ENCODE data around the gene ZNF564.
A peak's percentile ranks its signal among the peaks of the same experiment; 100 is the strongest.

The ZNF564 gene

GRCh38 chr19:12564016-12564664, 12.9 kb upstream of the ZNF564 start:
- TF ChIP-seq Cebpa-rat (IDR thresholded peaks at IDR 0.05), result no peak
- Histone ChIP-seq H3K4me2 (peak overlapping the region in 2 of 11 experiments; percentile 16 to 21; a peak in 1 of 22 replicates), H4K20me1 (no peaks in the 10 kb centered on the region), H3K9ac (no peak overlapping the region), H3K9me3 (replicated peaks in 1 of 11) (no peaks in the 10 kb centered on the region), H3K27ac (no peak overlapping the region), H3K27me3 (no peaks in the 10 kb centered on the region), H3K4me3 (no peak overlapping the region), H3K36me3 (no peaks in the 10 kb centered on the region), H3K4me1 (peaks cover 0 to 8% (median 0%) of the 10 kb centered on the region in 10 experiments; a peak in 5 of 20 replicates)

GRCh38 chr19:12555456-12555930, 4.2 kb upstream of the ZNF564 start:
- TF ChIP-seq Cebpa-rat (IDR thresholded peaks at IDR 0.05), result no peak

GRCh38 chr19:12546903-12547302, 4.4 kb downstream of the ZNF564 start:
- TF ChIP-seq Cebpa-rat (IDR thresholded peaks at IDR 0.05), result no peak
- Histone ChIP-seq H3K27me3 (no peaks in the 10 kb centered on the region), H3K4me2 (no peak overlapping the region), H3K9me3 (replicated peaks in 1 of 11) (peaks cover 67 to 79% (median 76%) of the 10 kb centered on the region in 11 experiments), H3K27ac (no peak overlapping the region), H4K20me1 (peaks cover 2 to 60% (median 16%) of the 10 kb centered on the region in 11 experiments; a peak in 13 of 22 replicates), H3K4me1 (peaks cover 14 to 28% (median 19%) of the 10 kb centered on the region in 10 experiments; a peak in 19 of 20 replicates), H3K9ac (no peak overlapping the region), H3K36me3 (peaks cover 71 to 80% (median 77%) of the 10 kb centered on the region in 11 experiments), H3K4me3 (no peak overlapping the region)

More at GRCh38 chr19:12555456-12555930, 4.2 kb upstream of the ZNF564 start:
- H3K4me3 ChIP-seq, result no peak overlapping the region
- no peak overlapping the region for H3K9ac ChIP-seq
- peaks cover 9 to 14% (median 12%) of the 10 kb centered on the region in 10 experiments for H3K4me1 ChIP-seq
- H3K36me3 ChIP-seq, result no peaks in the 10 kb centered on the region
- H3K27me3 ChIP-seq, result no peaks in the 10 kb centered on the region
- H3K4me2 ChIP-seq, result no peak overlapping the region
- peaks cover 0 to 5% (median 1%) of the 10 kb centered on the region in 11 experiments; a peak in 3 of 22 replicates for H4K20me1 ChIP-seq
- no peak overlapping the region for H3K27ac ChIP-seq
- peaks cover 0 to 6% (median 0%) of the 10 kb centered on the region in 11 experiments; a peak in 7 of 22 replicates for H3K9me3 ChIP-seq (replicated peaks in 1 of 11)

GRCh38 chr19:12546068-12546467, 5.2 kb downstream of the ZNF564 start:
- Histone ChIP-seq H3K4me3 (no peak overlapping the region), H3K36me3 (peaks cover 80 to 88% (median 86%) of the 10 kb centered on the region in 11 experiments), H4K20me1 (peaks cover 2 to 60% (median 16%) of the 10 kb centered on the region in 11 experiments; a peak in 13 of 22 replicates), H3K27me3 (no peaks in the 10 kb centered on the region), H3K4me1 (peaks cover 14 to 28% (median 18%) of the 10 kb centered on the region in 10 experiments; a peak in 19 of 20 replicates), H3K9me3 (replicated peaks in 1 of 11) (peaks cover 75 to 88% (median 84%) of the 10 kb centered on the region in 11 experiments), H3K4me2 (no peak overlapping the region), H3K9ac (no peak overlapping the region), H3K27ac (no peak overlapping the region)
- no peak for TF ChIP-seq Cebpa-rat (IDR thresholded peaks at IDR 0.05)

GRCh38 chr19:12545267-12545666, 6.0 kb downstream of the ZNF564 start:
- Histone ChIP-seq H3K36me3 (peaks cover 88 to 96% (median 94%) of the 10 kb centered on the region in 11 experiments), H3K4me1 (peaks cover 12 to 26% (median 15%) of the 10 kb centered on the region in 10 experiments; a peak in 19 of 20 replicates), H3K4me3 (no peak overlapping the region), H3K4me2 (no peak overlapping the region), H4K20me1 (peaks cover 2 to 55% (median 16%) of the 10 kb centered on the region in 11 experiments; a peak in 13 of 22 replicates), H3K9ac (no peak overlapping the region), H3K9me3 (replicated peaks in 1 of 11) (peaks cover 83 to 96% (median 92%) of the 10 kb centered on the region in 11 experiments), H3K27me3 (no peaks in the 10 kb centered on the region), H3K27ac (no peak overlapping the region)
- no peak for TF ChIP-seq Cebpa-rat (IDR thresholded peaks at IDR 0.05)

- Histone ChIP-seq H3K9me3 (replicated peaks in 1 of 11) (peaks cover 91 to 100% (median 99%) of the 10 kb centered on the region in 11 experiments), H3K36me3 (peaks cover 93 to 99% (median 98%) of the 10 kb centered on the region in 11 experiments), H3K9ac (no peak overlapping the region), H3K27me3 (no peaks in the 10 kb centered on the region), H3K27ac (no peak overlapping the region), H3K4me2 (peak overlapping the region in 3 of 11 experiments; percentile 7 to 12 (median 8); a peak in 5 of 22 replicates), H4K20me1 (peaks cover 0 to 47% (median 12%) of the 10 kb centered on the region in 11 experiments; a peak in 12 of 22 replicates), H3K4me3 (no peak overlapping the region), H3K4me1 (peaks cover 3 to 18% (median 7%) of the 10 kb centered on the region in 10 experiments; a peak in 19 of 20 replicates)
- TF ChIP-seq Cebpa-rat (IDR thresholded peaks at IDR 0.05), result no peak
Measured at GRCh38 chr19:12544401-12544876, 6.8 kb downstream of the ZNF564 start.

GRCh38 chr19:12543855-12544254, 7.4 kb downstream of the ZNF564 start:
- H3K27me3 ChIP-seq, result no peaks in the 10 kb centered on the region
- peaks cover 91 to 100% (median 100%) of the 10 kb centered on the region in 11 experiments for H3K9me3 ChIP-seq (replicated peaks in 1 of 11)
- peak overlapping the region in 2 of 11 experiments; percentile 7 to 8; a peak in 4 of 22 replicates for H3K4me2 ChIP-seq
- H4K20me1 ChIP-seq, result peaks cover 0 to 41% (median 10%) of the 10 kb centered on the region in 11 experiments; a peak in 11 of 22 replicates
- H3K27ac ChIP-seq, result no peak overlapping the region
- TF ChIP-seq Cebpa-rat (IDR thresholded peaks at IDR 0.05), result no peak
- H3K9ac ChIP-seq, result no peak overlapping the region
- peaks cover 93 to 99% (median 98%) of the 10 kb centered on the region in 11 experiments for H3K36me3 ChIP-seq
- peaks cover 0 to 12% (median 3%) of the 10 kb centered on the region in 10 experiments; a peak in 8 of 20 replicates for H3K4me1 ChIP-seq
- no peak overlapping the region for H3K4me3 ChIP-seq

GRCh38 chr19:12527034-12527836, 24.0 kb downstream of the ZNF564 start:
- Histone ChIP-seq H3K27ac (no peak overlapping the region), H3K36me3 (peaks cover 98 to 100% (median 99%) of the 10 kb centered on the region in 11 experiments), H3K27me3 (peaks cover 0 to 8% (median 0%) of the 10 kb centered on the region in 11 experiments; a peak in 2 of 22 replicates), H3K9me3 (replicated peaks in 1 of 11) (peaks cover 100% of the 10 kb centered on the region in 11 experiments), H3K9ac (no peak overlapping the region), H3K4me1 (no peaks in the 10 kb centered on the region), H4K20me1 (no peaks in the 10 kb centered on the region), H3K4me2 (no peak overlapping the region), H3K4me3 (peak overlapping the region; percentile 30 to 54 (median 44))
- no peak for TF ChIP-seq Cebpa-rat (IDR thresholded peaks at IDR 0.05)
